Right renal cortex interstitium (tissue), 3 donors: ENCODE measurements around the gene KASH5. TPM values are rescaled to one million over a fixed set of nuclear protein-coding genes. Genes with fewer than 3 reads are reported as not detected.

Source experiments
- DNase-seq, 3 donors: peaks; one replicate each; pipeline ENCODE4 v3.0.0-alpha.2; 2013; ENCODE audit warnings: low read depth in 3 of 3, low spot score in 2 of 3
- polyA plus RNA-seq, 3 donors: library from polyadenylated mRNA; unstranded; fragments of 120-200 nt; gene quantifications; one replicate each; pipeline ENCODE4 v1.2.1, GENCODE V29; 2013; ENCODE audit not compliant: insufficient read length in 3 of 3

KASH5 gene
- polyA plus RNA-seq, 3 donors = 0.14 to 0.45 (median 0.18) TPM

DNA sequence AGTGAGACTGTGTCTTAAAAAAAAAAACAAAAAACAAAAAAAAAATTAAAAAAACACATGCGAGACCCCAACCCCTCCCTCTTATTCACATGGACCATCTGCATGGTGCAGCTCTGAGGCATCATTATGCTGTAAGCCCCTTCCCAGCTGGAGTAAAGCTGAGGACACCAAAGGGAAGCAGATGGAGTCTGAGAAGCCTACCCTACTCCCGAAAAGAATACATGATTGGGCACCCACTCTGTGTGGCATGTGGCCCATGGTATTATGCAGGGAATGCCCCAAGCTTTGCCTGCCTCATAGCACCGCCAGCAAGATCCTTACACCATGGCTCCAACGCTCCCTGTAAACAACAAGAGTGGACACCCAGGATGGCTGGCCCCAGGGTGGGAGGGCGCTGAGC lies 30.5 kb downstream of the KASH5 start:
- DNase-seq = no peak

GRCh38 chr19:49419173-49419572 lies 31.1 kb downstream of the KASH5 start:
- no peak for DNase-seq

DNA sequence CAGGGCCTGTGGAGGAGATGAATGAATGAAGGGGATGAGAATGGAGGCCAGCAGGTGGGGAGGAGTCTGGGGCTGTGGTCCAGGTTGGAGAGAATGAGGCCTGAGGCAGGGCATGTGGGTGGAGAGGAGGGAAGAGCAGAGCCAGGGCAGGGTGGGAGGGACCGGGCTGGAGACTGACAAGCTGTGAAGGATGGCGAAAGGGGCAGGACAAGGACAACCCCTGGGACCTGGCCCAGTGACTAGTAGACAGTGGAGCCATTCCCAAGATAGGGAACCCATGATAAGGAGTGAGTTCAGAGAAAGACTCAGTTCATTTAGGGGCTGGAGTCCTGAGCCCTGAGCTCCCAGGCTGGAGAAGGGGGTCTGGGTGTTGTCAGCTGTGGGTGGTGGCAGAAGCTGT lies 32.2 kb downstream of the KASH5 start:
- no peak for DNase-seq

DNA sequence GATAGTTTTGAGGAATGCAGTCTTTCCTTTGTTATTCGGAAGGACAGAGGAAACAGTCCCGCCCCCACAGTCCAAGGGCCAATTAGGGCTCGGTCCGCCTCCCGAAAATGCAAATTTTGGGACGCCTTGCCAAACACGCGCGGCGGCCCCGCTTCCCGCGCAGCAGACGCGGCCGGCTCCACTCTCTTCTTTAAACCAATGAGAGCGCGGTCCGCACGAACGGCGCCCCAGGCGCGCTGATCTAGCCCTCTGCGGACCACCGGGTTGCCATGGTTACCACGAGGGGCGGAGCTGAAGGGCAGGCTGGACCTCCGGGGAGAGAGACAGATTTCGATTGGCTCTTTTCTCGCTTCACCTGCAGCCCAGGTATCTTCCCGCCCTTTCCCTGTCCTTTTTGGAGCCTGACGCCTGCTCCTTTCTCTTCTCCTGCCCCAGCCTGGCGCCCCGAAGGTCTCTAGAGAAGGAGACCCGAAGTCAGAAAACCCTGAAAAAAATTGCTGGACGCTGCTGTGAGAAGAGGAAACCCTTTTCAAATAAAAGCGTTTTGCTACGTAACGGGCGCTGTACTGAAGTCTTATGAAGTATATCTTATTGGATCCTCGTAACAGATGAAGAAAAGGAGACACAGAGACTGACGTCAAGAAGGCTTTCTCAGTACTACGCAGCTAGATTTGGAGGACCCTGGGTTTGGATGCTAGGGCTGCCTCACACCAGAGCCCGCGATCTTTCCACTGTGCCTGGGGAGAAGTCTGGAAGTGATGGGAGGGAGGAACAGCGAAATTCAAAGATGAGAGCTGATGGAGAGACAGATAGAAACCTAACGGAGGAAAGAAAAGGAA lies 33.2 kb downstream of the KASH5 start:
- DNase-seq = peak in 1 of 3 donors; percentile 66

GRCh38 chr19:49421878-49422202 lies 33.8 kb downstream of the KASH5 start:
- no peak for DNase-seq

DNA sequence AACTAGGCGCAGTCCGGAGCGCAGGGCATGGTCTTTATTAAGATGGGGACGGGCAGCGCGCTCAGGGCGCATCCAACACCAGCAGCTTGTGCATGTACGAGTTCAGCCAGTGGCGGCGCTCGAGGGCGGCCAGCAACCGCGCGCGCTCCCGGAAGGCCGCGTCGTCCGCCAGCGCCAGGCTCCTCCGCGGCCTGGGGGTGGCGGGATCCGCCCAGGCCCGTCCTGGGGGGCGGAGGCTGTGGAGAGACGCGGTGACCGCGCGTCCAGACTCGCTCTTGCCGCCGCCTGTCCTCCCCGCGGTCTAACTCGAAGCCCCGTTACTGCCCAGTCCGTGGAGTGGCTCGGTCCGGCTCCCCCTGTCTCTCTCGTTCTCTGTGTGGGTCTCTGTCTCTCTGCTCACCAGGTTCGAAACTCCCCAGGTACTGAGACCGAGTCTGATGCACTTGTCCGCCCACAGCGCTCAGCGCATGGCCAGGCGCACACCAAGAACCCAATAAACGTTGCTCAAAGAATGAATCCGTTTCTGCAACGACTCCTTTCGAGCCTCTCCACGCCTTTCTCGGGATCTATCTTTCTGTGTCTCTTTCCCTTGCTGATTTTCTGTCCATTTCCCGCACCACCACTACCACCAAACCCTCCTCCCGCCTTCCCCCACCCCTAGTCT lies 34.5 kb downstream of the KASH5 start:
- DNase-seq = no peak

DNA sequence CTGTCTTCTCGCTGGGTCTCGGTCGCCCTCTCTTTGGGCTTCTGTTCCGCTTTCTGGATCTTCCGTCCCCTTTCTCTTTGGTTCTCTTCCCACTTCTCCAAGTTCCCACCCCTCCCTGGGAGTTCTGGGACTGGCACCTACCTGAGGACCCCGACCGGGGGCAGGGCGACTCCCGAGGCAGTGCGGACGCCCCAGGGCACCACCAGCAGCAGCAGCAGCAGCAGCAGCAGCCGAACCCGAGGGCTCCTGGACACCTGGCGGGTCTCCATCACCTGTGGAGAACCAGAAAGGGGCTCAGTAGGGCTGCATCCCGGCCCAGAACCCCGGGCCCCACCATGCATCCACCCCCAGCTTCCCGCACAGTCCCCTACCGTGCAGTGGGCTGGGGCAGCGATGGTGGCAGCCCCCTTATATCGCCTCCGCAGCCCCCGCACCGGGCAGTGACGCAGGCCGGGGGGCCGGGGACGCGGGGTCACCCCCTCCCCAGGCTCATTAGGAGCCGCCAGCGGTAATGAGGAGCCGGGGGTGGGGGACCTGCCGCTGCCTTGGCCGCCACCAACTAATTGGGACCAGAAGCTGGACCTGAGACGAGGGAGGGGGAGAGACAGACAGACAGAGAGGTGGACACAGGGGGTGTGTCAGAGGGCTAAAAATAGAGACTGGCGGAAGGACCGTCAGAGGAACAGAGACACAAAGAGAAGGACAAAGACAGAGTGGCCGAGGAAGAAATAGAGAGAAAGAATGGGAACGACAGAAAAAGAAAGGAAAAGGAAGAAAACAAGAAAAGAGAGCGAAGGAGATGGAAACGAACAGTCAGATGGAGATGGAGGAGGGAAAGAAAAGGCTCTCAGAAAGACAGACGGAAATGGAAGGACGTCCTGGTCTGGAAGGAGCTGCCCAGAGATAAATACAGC lies 35.3 kb downstream of the KASH5 start, which contains the start of gene PTH2:
TSS of gene PTH2 (minus strand) at position 371 of the 914 bp plus-strand sequence. CDS start at position 269, 102 bp downstream.
- no peak for DNase-seq

GRCh38 chr19:49423985-49424303 lies 35.9 kb downstream of the KASH5 start:
- DNase-seq = no peak

DNA sequence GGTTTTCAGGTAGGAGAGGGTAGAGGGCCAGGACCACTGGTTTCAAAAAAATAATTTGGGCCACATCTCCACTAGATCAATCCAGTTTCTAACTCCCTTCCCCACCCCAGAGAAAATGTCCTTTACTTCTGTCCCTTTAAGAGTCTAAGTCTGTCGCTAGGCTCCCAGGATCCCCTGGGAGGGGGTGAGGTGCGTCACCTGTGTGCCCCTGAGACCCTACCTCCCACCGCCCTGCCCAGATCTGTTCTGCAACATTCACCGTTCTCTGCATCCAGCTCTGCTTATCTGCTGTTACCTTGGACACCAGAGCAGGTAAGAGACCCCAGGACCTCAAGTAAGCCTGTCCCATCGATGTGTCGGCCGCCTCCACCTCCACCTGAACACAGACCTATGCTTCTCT lies 37.1 kb downstream of the KASH5 start, which contains the start of gene GFY:
TSS of gene GFY (plus strand) at position 211 of the 400 bp plus-strand sequence. CDS start 1,043 bp downstream, outside the sequence.
- no peak for DNase-seq

GRCh38 chr19:49425922-49426592 lies 38.0 kb downstream of the KASH5 start:
- DNase-seq = no peak

DNA sequence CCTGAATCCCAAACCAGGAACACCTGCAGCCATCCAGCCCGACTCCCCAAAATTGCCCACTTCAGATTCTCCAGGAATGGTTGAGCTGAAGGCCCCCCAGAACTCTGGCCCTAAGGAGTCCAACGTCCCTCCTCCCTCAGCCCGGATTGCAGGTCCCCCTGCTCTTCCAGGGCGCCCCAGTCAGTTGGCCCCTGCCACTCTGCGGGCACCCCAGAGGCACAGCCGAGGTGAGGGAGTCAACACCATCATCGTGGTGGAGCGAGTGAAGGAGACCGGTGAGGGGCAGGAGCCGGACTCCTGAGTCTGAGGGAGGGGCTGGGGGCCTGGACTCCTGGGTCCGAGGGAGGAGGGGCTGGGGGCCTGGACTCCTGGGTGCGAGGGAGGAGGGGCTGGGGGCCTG lies 39.3 kb downstream of the KASH5 start:
- DNase-seq = no peak

GRCh38 chr19:49427855-49428546 lies 40.0 kb downstream of the KASH5 start:
- DNase-seq = no peak

DNA sequence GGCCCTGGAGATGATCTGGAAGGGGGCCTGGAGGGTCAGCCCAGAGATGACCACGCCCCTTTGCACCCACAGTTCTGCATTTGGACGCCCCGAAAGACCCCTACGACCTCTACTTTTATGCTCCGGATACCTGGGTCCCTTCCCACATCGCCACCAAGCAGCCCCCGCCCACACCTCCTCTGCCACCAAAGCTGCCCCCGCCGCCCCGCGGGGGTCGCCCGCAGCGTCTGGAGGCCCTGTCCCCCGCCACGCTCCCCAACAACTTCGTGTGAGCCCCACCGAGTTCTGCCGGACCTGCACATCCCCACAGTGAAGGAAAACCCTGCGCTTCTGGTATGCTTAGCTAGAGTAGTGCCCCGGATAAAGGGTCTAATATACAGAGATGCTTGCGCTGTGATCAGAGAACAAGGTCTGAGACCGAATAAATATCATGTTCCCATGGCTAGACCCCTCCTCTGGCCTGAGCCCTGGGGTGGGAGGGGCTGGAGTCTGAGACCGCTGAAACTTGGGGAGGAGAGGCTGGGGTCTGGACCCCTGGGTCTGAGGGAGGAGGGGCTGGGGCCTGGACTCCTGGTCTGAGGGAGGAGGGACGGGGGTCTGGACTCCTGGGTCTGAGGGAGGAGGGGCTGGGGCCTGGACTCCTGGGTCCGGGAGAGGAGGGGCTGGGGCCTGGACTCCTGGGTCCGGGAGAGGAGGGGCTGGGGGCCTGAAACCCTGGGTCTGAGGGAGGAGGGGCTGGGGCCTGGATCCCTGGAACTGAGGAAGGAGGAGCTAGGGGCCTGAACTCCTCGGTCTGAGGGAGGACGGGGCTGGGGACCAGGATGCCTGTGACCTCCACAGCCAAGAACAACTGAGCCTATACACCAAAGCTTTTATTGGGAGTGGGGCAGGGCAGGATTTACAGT lies 40.8 kb downstream of the KASH5 start:
- DNase-seq = no peak

DNA sequence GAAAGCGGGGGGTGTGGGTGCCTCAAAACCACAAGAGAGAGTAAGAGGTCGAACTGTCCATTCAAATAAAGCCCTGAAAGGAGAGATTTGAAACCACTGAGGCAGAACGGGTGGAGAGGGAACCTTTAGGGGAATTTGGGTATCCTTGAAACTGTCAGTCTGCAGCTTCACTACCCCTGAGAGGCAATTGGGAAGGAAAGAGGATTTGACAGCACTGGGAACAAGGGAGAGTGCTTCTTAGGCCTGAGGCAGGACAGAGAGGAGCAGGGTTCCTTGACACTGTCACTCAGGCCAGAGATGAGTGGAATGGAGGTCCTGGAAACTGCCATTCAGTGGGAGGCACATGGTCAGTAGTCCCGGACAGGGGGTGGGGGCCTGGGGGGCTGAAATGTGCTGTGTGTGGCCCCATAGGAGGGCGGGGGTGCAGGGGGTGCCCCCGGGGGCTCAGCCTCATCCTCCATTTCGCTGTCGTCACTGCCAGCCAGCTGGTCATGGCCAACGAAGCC lies 42.2 kb downstream of the KASH5 start:
- DNase-seq = no peak

DNA sequence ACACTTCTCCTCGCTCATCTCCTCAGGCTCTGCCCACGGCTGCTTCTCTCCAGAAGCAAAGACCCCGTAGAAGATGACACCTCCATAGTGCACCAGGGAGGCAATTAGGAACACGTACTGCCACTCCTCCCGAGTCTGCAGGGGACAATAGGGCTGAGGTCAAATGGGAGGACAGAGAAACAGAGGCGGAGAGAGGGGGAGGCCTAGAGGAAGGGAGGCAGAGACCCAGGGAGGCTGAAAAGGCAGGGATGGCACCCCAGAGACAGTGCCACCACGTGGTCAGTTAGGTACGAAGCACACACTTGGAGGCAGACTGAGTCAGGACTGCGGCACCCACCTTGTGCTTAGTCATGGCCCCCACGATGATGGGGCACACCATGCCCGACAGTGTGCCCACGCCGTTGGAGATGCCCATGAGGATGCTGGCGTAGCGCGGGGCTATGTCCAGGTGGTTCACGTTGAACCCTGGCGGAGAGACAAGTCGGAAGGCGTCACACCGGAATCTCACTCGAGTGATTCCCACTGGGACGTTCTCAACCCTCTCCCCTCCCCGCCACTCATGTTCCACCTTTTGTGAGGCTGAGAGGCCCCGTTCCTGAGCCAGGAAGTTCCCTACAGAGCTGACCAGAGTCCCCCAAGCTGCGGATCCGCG lies 42.8 kb downstream of the KASH5 start:
- DNase-seq = no peak

DNA sequence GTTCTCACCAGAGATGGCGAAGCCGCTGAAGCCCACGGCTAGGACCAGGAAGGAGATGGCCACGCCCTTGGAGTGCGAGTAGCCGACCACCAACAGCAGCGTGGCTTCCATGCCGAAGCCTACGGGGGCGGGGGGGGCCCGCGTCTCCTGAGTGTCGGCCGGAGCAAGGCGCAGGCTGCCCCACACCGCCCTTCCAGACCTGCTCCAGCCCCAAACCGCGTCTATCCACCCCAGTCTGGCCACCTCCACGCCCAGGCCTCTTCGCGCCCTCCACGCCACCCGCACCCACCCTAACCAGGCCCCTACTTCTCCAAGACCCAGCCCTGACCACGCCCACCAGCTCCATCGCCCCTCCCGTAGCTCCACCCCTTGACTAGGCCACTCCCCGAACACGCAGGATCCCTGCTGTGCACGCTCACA lies 43.3 kb downstream of the KASH5 start:
- no peak for DNase-seq

DNA sequence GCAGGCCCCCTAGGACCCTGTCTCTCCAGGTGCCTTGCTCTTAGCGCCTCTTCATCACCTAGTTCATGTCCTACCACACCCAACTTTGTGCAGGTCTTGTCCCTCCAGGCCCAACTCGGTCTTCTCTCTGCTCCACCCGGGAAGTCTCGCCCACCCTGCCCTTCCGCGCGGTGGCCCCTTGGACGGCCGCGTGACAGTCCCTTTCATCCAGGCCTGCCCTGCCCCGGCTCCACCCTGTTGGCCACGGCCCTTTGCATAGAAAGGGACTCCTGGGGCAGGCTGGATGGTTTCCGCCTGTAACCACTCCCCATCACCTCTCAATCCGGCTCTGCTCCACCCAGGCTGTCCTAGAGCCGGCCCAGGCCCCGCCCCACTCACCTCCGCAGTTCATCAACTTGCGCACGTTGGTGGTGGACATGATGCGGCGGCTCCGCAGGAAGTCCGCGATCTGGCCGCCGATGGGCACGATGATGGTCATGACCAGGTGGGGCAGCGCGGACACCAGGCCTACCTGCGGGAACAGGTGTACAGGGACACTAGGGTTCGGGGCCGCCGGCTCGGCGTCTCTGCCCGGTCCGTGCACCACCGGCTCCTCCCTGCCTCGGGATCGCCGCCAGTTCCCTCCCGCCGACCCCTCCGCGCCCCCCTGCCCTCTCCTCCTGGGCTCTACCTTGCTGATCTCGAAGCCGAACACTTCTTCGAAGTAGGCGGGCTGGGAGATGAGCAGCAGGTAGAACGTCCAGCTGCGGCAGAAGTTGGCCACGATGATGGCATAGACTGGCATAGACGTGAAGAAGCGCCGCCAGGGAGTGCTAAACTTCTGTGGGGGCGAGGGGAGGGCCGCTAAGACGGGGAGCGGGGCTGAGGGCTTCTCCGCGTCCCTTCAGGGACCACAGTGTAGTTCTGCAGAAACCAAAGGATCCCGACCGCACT lies 44.4 kb downstream of the KASH5 start:
- DNase-seq = no peak
